ENCODE data around the gene SLC25A38. TPM values are rescaled to one million over a fixed set of nuclear protein-coding genes. Genes with fewer than 3 reads are reported as not detected.

Gene SLC25A38
- polyA plus RNA-seq, 2 of the 4 experiments (the other 2 are of a cell fraction), result 31.9 to 52.8 TPM

DNA sequence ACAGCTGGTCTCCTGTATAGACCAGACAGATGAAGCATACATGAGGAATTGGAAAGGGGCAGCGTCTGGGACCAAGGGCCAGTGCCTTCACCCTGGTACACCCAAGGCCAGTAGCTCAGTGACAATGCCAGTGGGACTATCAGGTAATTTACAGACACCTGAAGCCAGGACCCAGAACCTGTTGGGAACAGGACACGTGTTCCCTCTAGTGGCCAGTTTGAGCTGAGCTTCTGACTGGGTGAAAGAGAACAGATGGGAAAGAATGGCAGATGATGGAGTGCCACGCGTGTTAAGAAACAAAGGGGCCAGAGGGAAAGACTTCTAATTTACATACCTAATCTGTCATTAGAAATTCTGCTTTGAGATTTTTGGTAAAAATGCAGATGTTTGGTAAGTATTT is 5.1 kb upstream of the SLC25A38 start:
- CTCF ChIA-PET, result interaction anchor here (0.9 to 2.5 kb wide), 11 partner anchors 9 to 251 kb away, joined by 3 to 9 read pairs (median 4); partner anchors contain the start of genes CX3CR1 and XIRP1

GRCh38 chr3:39378957-39379777 is 4.0 kb upstream of the SLC25A38 start:
- 83% methylated on average over 10 of the region's 10 CpGs for whole genome bisulfite sequencing (ENCODE audit: missing lambda C conversion rate)
- TF ChIP-seq BCL3 (IDR thresholded peaks at IDR 0.05) (no peak), ZSCAN20 (CRISPR knock-in tag; IDR thresholded peaks at IDR 0.05) (no peak), POLR2A (IDR thresholded peaks at IDR 0.05; ENCODE audit: low read length) (no peak), RNF2 (IDR thresholded peaks at IDR 0.05; ENCODE audit: borderline replicate concordance, low read depth) (no peak), ZC3H11A (IDR thresholded peaks at IDR 0.05) (no peak), CHD2 (IDR thresholded peaks at IDR 0.05; ENCODE audit: low read length, partially characterized antibody) (no peak), CEBPB (IDR thresholded peaks at IDR 0.05) (no peak), CBX2 (IDR thresholded peaks at IDR 0.05; ENCODE audit: borderline replicate concordance, low read depth) (no peak), MYC (IDR thresholded peaks at IDR 0.05; ENCODE audit: borderline replicate concordance, low read length) (no peak), USF2 (IDR thresholded peaks at IDR 0.05) (no peak), FOSB (CRISPR knock-in tag; IDR thresholded peaks at IDR 0.05) (no peak)
- TF ChIP-seq, protein P1, sequence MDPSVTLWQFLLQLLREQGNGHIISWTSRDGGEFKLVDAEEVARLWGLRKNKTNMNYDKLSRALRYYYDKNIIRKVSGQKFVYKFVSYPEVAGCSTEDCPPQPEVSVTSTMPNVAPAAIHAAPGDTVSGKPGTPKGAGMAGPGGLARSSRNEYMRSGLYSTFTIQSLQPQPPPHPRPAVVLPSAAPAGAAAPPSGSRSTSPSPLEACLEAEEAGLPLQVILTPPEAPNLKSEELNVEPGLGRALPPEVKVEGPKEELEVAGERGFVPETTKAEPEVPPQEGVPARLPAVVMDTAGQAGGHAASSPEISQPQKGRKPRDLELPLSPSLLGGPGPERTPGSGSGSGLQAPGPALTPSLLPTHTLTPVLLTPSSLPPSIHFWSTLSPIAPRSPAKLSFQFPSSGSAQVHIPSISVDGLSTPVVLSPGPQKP (IDR thresholded peaks at IDR 0.05; ENCODE audit: low read depth, low read length), result no peak
- TF ChIP-seq, protein P2, sequence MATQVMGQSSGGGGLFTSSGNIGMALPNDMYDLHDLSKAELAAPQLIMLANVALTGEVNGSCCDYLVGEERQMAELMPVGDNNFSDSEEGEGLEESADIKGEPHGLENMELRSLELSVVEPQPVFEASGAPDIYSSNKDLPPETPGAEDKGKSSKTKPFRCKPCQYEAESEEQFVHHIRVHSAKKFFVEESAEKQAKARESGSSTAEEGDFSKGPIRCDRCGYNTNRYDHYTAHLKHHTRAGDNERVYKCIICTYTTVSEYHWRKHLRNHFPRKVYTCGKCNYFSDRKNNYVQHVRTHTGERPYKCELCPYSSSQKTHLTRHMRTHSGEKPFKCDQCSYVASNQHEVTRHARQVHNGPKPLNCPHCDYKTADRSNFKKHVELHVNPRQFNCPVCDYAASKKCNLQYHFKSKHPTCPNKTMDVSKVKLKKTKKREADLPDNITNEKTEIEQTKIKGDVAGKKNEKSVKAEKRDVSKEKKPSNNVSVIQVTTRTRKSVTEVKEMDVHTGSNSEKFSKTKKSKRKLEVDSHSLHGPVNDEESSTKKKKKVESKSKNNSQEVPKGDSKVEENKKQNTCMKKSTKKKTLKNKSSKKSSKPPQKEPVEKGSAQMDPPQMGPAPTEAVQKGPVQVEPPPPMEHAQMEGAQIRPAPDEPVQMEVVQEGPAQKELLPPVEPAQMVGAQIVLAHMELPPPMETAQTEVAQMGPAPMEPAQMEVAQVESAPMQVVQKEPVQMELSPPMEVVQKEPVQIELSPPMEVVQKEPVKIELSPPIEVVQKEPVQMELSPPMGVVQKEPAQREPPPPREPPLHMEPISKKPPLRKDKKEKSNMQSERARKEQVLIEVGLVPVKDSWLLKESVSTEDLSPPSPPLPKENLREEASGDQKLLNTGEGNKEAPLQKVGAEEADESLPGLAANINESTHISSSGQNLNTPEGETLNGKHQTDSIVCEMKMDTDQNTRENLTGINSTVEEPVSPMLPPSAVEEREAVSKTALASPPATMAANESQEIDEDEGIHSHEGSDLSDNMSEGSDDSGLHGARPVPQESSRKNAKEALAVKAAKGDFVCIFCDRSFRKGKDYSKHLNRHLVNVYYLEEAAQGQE (IDR thresholded peaks at IDR 0.05), result no peak
- Histone ChIP-seq H3K9me3 (no peaks in the 10 kb centered on the region), H3K4me3 (no peak overlapping the region), H3K4me1 (peaks cover 5% of the 10 kb centered on the region; the same call in 1 of the 3 replicates), H3K27ac (no peak overlapping the region), H3K4me2 (no peak overlapping the region)
- ATAC-seq (no peak), DNase-seq (ENCODE audit: low read depth in 1 of 2, low spot score in 1 of 2) (no peak), FAIRE-seq (no peak)
- POLR2A ChIA-PET, result no interaction called here
- CTCF ChIA-PET, result interaction anchor here (1.3 to 2.5 kb wide), 4 partner anchors 87 to 190 kb away, joined by 4 to 8 read pairs (median 6); partner anchors contain the start of gene CX3CR1

More for the DNA sequence above, 5.1 kb upstream of the SLC25A38 start:
- Histone ChIP-seq H3K9me3 (no peaks in the 10 kb centered on the region), H3K27ac (no peak overlapping the region), H3K4me2 (no peak overlapping the region), H3K4me1 (peaks cover 5% of the 10 kb centered on the region; the same call in 1 of the 3 replicates), H3K4me3 (no peak overlapping the region)
- TF ChIP-seq, protein P3, sequence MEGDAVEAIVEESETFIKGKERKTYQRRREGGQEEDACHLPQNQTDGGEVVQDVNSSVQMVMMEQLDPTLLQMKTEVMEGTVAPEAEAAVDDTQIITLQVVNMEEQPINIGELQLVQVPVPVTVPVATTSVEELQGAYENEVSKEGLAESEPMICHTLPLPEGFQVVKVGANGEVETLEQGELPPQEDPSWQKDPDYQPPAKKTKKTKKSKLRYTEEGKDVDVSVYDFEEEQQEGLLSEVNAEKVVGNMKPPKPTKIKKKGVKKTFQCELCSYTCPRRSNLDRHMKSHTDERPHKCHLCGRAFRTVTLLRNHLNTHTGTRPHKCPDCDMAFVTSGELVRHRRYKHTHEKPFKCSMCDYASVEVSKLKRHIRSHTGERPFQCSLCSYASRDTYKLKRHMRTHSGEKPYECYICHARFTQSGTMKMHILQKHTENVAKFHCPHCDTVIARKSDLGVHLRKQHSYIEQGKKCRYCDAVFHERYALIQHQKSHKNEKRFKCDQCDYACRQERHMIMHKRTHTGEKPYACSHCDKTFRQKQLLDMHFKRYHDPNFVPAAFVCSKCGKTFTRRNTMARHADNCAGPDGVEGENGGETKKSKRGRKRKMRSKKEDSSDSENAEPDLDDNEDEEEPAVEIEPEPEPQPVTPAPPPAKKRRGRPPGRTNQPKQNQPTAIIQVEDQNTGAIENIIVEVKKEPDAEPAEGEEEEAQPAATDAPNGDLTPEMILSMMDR (IDR thresholded peaks at IDR 0.05), result peak; percentile 62
- TF ChIP-seq ZC3H11A (IDR thresholded peaks at IDR 0.05) (no peak), SMC3 (IDR thresholded peaks at IDR 0.05) (0 out of 3 replicates have a peak, but pooled peaks have one; percentile 19), RAD21 (conservative IDR thresholded peaks at IDR 0.05 in 1 of 2, IDR thresholded peaks at IDR 0.05 in 1 of 2) (peak; percentile 63 to 67)
- FAIRE-seq (peak; percentile 18), ATAC-seq (peak; percentile 84 to 88), DNase-seq (ENCODE audit: low read depth in 1 of 2, low spot score in 1 of 2) (peak; percentile 47 to 65)
- WGBS (ENCODE audit: missing lambda C conversion rate), result 14% methylated on average over 4 of the region's 4 CpGs
- POLR2A ChIA-PET, result interaction anchor here (0.7 kb wide), 1 partner anchor 29 kb away, joined by 3 read pairs; the partner anchor contains the start of gene RPSA
